ENCODE results near the gene ZFP62. TPM values are rescaled to one million over a fixed set of nuclear protein-coding genes. Genes with fewer than 3 reads are reported as not detected.
A peak's percentile ranks its signal among the peaks of the same experiment; 100 is the strongest.

Gene ZFP62
- total RNA-seq, 2 experiments from 2014 or later = 17.9 to 20.5 TPM

DNA sequence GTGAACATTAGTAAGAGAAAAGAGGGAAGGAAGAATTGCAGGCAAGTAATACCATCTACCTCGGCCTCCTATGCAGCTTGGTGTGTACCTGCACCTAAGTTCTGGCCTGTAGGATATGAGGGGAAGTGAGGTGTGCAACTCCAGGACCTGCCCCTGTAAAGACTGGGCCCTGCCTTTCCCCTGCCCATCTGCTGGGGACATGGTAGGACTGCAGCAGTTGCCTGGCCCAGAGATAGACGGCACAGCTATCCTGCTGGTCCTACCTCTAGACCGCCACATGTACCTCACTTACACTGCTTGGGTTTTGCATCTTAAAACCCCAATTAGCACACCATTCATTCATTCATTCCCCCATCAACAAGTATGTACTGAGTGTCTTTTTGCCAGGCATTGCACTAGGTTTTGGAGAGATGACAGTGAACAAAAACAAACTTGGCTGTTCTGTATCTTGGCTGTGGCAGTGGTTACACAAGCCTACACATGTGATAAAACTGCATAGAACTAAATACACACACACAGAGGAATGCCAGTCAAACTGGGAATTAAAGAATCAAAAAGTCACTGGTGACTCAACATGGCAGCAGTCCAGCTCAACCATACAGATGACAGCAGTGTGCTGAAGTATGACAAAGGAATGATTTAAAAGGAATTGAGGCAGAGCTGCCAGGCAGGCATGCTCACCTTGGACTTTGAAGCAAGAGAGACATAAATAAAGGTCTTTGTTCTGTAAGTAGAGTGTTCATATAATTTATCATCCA lies 35.1 kb downstream of the ZFP62 start:
- CTCF ChIA-PET = interaction anchor here (0.7 to 1.9 kb wide), 5 partner anchors 8 to 43 kb away, joined by 3 to 5 read pairs (median 4); no protein-coding TSS in a partner anchor
- H3K27ac Mint-ChIP-seq = peak overlapping the region; percentile 64
- intact Hi-C loops (cut with micrococcal nuclease) = loop anchor here (1.0 kb wide), 1 partner anchor 12 kb away; no protein-coding TSS in a partner anchor
- POLR2A ChIA-PET = interaction anchor here (1.5 to 2.4 kb wide), 4 partner anchors 10 to 26 kb away, joined by 4 to 11 read pairs (median 6); partner anchors contain the start of gene MGAT1
- peaks cover 20% of the 10 kb centered on the region for H3K36me3 Mint-ChIP-seq
- H3K9me3 Mint-ChIP-seq = peaks cover 7% of the 10 kb centered on the region
- H3K27me3 Mint-ChIP-seq = no peaks in the 10 kb centered on the region
- peak; percentile 79 for DNase-seq
- no peak overlapping the region for H3K4me3 Mint-ChIP-seq
- peaks cover 34% of the 10 kb centered on the region for H3K4me1 Mint-ChIP-seq (ENCODE audit: low read depth)

DNA sequence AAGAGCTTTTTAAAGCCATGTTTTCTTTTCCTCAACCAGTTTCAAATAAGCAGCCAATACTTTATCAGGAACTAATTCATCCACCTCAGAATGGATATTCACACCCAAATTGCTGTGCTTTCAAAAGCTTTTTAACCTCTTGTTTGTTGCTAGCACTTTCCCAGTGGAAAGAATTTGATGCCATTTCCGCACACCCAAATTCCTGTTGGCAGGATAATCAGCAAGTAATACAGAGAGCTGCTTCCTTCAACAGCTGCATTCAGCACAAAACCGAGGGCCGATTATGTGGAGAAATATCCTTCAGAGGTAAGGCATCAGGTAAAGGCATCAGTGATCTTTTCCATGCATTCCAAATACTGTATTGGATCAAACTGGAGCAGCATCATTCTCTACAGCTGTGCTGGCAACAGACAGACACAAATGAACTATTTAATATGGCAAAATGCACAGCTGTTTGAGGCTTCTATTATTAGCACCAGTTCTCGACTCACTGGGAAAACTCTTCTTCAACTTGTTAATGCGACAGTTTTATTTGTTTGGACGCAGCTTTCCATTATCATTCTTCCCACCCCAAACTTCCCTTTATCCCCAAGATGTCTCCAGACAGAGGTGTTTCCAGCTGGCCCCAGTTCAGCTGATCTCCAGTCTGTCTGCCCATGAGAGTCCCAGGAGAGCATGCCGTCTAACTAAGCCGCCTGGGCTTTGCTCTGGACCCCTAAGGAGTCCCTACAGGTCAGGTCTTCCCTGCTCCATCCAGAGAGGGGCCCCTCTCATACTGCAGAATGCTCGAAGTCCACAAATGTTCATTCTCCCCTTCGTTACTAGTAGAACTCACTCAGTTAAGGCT lies 36.2 kb downstream of the ZFP62 start:
- no peak overlapping the region for H3K4me3 Mint-ChIP-seq
- CTCF ChIA-PET = interaction anchor here (1.7 to 1.9 kb wide), 2 partner anchors 12 to 44 kb away, joined by 4 to 5 read pairs; no protein-coding TSS in a partner anchor

DNA sequence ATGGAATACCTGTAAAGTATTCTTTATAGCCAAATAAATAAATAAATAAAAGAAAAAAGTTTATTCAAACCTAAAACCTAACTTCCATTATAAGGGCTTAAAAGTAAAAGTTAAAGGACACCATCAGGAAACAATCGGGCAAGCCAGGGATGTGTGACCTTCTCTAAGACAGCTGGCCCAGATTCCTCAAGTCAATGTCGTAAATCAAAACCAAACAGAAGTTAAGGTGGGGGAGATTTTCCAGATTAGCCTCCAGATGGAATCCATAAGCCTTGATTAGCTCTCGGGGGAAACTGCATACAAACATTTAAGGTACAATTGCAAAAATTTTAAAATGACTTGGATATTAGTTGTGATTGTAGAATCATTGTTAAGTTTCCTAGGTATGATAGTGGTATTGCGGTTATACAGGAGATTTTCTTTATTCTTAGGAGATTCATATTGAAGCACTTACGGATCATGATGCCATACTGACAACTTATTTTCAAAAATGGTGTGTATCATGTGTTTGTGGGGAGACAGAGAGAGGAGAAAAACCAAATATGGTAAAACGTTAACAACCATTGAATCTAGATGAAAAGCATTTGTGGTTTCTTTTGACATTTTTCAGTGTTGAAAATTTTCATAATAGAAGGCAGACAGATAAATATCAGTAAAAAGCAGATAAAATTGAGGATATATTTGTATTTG lies 37.0 kb downstream of the ZFP62 start:
- H3K4me3 Mint-ChIP-seq = no peak overlapping the region
- DNase-seq = no peak
- intact Hi-C loops (cut with micrococcal nuclease) = no loop called here
- POLR2A ChIA-PET = no interaction called here
- peaks cover 24% of the 10 kb centered on the region for H3K4me1 Mint-ChIP-seq (ENCODE audit: low read depth)
- H3K9me3 Mint-ChIP-seq = no peaks in the 10 kb centered on the region
- no peaks in the 10 kb centered on the region for H3K27me3 Mint-ChIP-seq
- H3K27ac Mint-ChIP-seq = no peak overlapping the region
- H3K36me3 Mint-ChIP-seq = peaks cover 3% of the 10 kb centered on the region
- CTCF ChIA-PET = no interaction called here

More for the DNA sequence above, 36.2 kb downstream of the ZFP62 start:
- no peak for DNase-seq
- no peaks in the 10 kb centered on the region for H3K27me3 Mint-ChIP-seq
- POLR2A ChIA-PET = interaction anchor here (1.5 to 2.4 kb wide), 3 partner anchors 9 to 22 kb away, joined by 4 to 11 read pairs (median 8); partner anchors contain the start of gene MGAT1
- intact Hi-C loops (cut with micrococcal nuclease) = no loop called here
- H3K4me1 Mint-ChIP-seq (ENCODE audit: low read depth) = peaks cover 28% of the 10 kb centered on the region
- H3K36me3 Mint-ChIP-seq = peaks cover 10% of the 10 kb centered on the region
- peaks cover 4% of the 10 kb centered on the region for H3K9me3 Mint-ChIP-seq
- H3K27ac Mint-ChIP-seq = no peak overlapping the region

DNA sequence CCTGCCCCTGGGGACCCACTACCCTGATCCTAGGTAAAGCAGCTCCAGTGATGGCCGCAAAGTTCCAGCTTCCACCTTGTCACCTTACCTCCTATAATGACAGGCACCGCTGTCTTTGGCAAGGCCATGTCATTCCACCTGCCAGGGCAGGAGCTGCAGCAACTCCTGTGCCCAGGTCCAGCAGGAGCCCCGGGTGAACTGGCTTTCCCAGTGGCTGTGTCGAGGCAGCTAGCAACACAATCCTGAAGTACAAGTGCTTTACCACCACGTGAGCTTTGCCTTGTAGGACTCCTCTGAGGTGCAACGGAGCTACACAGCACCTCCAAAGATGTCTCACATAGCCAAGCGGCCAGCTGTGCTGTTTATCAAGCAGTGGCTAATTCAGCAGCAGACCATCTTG lies 37.7 kb downstream of the ZFP62 start:
- H3K27me3 Mint-ChIP-seq = no peaks in the 10 kb centered on the region
- CTCF ChIA-PET = no interaction called here
- no peak for DNase-seq

DNA sequence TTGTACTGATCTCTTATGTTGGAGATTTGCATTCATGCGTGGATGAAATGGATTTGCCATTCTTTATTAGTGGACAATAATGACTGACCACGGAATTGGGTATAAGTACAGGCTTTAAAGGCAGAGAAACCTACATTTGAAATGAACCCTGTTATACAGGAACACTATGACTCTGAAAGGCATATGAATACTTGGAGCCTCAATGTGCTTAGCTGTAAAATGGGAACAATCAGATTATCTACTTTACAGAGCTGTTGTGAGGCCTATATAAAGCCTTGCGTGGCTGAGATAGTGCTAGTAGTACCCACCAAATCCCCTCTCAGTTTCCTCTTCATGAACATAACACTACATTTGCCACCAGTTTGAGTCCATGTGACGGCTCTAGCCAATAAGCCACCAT lies 39.5 kb downstream of the ZFP62 start:
- Mint-ChIP-seq H3K4me1 (ENCODE audit: low read depth) (peaks cover 37% of the 10 kb centered on the region), H3K4me3 (no peak overlapping the region), H3K27ac (no peak overlapping the region), H3K9me3 (no peaks in the 10 kb centered on the region), H3K36me3 (no peaks in the 10 kb centered on the region), H3K27me3 (no peaks in the 10 kb centered on the region)
- ChIA-PET POLR2A (interaction anchor here (0.7 kb wide), 1 partner anchor 11 kb away, joined by 3 read pairs; no protein-coding TSS in a partner anchor), CTCF (interaction anchor here (1.0 kb wide), 1 partner anchor 9 kb away, joined by 3 read pairs; no protein-coding TSS in a partner anchor)
- intact Hi-C loops (cut with micrococcal nuclease) = no loop called here
- DNase-seq = no peak

More for the DNA sequence above, 37.7 kb downstream of the ZFP62 start:
- no peaks in the 10 kb centered on the region for H3K9me3 Mint-ChIP-seq
- intact Hi-C loops (cut with micrococcal nuclease) = no loop called here
- POLR2A ChIA-PET = no interaction called here
- peaks cover 24% of the 10 kb centered on the region for H3K4me1 Mint-ChIP-seq (ENCODE audit: low read depth)
- no peaks in the 10 kb centered on the region for H3K36me3 Mint-ChIP-seq
- H3K4me3 Mint-ChIP-seq = no peak overlapping the region
- no peak overlapping the region for H3K27ac Mint-ChIP-seq

DNA sequence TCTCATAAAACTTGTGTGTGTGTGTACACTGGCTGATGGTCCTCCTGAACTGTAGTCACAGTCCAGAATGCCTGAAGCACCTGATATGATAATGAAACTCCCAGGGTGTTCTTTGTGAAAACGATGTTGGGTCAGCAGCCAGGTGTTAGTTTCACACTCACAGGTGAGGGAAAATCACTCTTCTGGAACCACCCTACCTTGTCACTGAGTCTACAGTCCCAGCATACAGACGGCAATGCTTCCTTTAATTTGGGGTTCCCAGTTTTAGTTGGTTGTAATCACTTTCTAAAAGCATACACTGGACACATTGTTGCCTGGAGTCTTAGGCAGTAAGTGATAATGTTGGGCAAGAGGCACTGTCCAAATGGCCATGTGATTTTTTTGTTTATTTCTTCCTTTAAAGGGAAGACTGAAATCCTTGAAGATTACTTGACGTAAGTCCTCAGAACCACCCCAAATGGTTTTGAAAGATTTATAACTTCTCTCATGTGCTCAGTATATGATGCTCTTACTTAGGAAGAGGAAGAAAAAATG lies 40.2 kb downstream of the ZFP62 start:
- no peaks in the 10 kb centered on the region for H3K36me3 Mint-ChIP-seq
- H3K4me3 Mint-ChIP-seq = no peak overlapping the region
- peaks cover 33% of the 10 kb centered on the region for H3K4me1 Mint-ChIP-seq (ENCODE audit: low read depth)
- intact Hi-C loops (cut with micrococcal nuclease) = no loop called here
- no peaks in the 10 kb centered on the region for H3K9me3 Mint-ChIP-seq
- DNase-seq = no peak
- CTCF ChIA-PET = interaction anchor here (1.0 kb wide), 1 partner anchor 9 kb away, joined by 3 read pairs; no protein-coding TSS in a partner anchor
- POLR2A ChIA-PET = interaction anchor here (0.7 kb wide), 1 partner anchor 11 kb away, joined by 3 read pairs; no protein-coding TSS in a partner anchor
- no peak overlapping the region for H3K27ac Mint-ChIP-seq
- no peaks in the 10 kb centered on the region for H3K27me3 Mint-ChIP-seq

DNA sequence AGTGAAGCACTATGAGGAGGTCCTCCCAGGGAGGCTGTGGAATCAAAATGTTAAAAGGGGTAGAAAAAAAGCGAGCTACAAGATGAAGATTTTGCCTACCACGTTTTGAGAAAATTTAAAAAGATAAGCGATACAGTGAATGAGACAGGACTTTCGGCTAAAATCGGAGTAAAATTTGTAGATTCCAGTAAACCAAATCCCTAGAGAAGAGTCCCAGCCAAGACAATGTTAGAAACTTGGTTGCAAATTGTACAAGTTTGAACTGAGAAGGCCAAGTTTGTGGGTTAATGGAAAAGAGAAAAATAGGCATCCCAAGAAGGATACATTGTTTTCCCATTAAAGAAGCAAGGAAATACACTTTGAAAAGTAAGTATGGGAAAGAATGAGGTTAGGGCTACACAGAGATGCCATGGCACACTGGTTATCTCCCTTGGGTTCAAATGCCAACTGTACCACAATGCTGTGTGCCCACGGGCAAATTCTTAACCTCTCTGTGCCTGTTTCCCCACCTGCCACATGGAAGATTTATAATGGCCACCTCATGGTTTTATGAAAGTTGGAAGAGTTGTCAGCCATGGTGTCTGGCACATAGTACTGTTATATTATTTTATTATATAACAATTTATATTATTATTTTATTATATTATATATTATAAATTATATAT lies 42.3 kb downstream of the ZFP62 start:
- Mint-ChIP-seq H3K9me3 (no peaks in the 10 kb centered on the region), H3K4me3 (no peak overlapping the region), H3K4me1 (ENCODE audit: low read depth) (peaks cover 32% of the 10 kb centered on the region), H3K36me3 (no peaks in the 10 kb centered on the region), H3K27ac (peak overlapping the region; percentile 21), H3K27me3 (no peaks in the 10 kb centered on the region)
- ChIA-PET CTCF (interaction anchor here (1.1 to 1.8 kb wide), 2 partner anchors 8 to 12 kb away, joined by 3 to 5 read pairs; no protein-coding TSS in a partner anchor), POLR2A (no interaction called here)
- DNase-seq = no peak
- intact Hi-C loops (cut with micrococcal nuclease) = no loop called here

DNA sequence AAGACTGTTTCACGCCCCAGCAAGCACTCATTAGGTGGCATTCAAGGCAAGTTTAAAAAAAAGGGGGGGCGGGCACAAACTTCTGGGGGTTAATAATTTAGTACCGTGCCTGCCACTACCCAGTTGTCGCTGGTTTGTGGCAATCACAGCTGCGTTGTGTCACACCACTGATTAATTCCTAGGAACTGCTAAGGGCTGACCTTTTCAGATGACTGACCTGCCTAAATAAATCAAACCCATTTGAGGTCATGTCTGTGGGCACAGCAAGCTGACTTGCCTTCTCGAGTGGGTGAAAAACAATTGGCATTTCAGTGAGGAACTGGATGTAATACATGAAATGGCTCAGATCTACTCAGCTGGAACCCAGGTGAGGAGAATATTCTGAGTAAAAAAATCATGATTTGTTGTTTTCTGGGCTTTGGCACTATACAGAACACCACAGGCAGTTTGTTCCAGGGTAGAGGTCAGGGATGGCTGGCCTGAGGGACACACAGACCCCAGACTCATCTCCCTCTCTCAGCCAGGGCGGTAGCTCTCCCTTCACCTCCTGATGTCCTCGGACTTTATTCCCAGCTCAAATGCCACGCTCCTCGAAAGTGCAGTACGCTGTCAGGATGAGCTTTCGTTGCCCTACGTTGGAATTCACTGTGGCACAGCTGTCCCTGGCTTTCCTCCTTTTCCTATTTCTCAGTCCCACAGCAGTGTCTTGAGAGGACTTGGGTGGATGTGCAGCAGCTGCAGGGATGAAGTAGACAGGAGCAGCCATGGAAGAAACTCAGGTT lies 43.0 kb downstream of the ZFP62 start:
- peaks cover 40% of the 10 kb centered on the region for H3K4me1 Mint-ChIP-seq (ENCODE audit: low read depth)
- no peak overlapping the region for H3K27ac Mint-ChIP-seq
- H3K36me3 Mint-ChIP-seq = no peaks in the 10 kb centered on the region
- no peak for DNase-seq
- no peaks in the 10 kb centered on the region for H3K9me3 Mint-ChIP-seq
- CTCF ChIA-PET = interaction anchor here (1.1 to 1.8 kb wide), 3 partner anchors 8 to 13 kb away, joined by 3 to 7 read pairs (median 5); no protein-coding TSS in a partner anchor
- POLR2A ChIA-PET = interaction anchor here (1.9 kb wide), 1 partner anchor 12 kb away, joined by 7 read pairs; no protein-coding TSS in a partner anchor
- no peaks in the 10 kb centered on the region for H3K27me3 Mint-ChIP-seq
- intact Hi-C loops (cut with micrococcal nuclease) = loop anchor here (1.0 kb wide), 1 partner anchor 9 kb away; no protein-coding TSS in a partner anchor
- H3K4me3 Mint-ChIP-seq = no peak overlapping the region

DNA sequence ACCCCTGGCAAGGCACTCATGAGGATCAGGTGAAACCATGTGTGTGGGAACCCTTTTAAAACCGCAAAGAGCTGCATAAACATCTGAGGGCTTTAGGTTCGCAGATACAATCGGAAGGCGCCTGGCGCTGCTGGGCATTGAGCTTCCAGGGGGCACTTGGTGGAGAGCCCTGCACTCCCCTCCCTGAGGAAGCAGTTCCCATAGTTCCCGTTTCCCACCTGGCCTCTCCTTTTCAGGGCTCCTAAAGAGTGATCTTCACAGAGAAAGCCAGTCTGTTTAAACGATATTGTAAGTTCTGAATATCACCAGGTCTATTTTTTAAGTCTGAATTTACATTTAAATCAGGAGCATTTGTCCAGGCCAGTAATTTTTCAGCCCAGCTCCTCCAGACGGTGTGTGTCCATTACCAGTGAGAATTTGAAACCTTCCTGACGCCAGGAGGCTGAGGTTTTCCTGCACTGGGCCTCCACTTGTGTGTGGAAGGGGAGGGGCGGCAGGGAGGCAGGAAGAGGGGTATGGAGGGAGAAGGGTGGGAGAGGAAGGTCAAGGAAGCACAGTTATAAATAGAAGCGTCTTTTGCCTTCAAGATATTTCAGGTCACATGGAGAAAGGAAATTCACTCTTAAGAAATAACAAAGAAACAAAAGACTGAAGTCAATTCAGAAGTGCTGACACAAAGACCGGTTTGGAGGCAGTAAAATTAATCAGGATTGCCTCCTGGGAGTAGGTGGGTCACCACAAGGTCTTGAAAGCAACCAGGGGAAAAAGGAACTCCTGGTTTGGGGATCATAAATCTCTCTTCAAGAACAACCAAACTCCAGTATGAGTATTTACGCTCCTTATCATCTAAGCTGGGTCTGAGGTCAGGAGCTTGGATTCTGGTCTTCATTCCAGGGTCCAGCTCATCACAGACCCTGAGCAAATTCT lies 44.2 kb downstream of the ZFP62 start:
- Mint-ChIP-seq H3K4me3 (no peak overlapping the region), H3K27me3 (no peaks in the 10 kb centered on the region), H3K9me3 (no peaks in the 10 kb centered on the region), H3K36me3 (no peaks in the 10 kb centered on the region), H3K27ac (peak overlapping the region; percentile 10), H3K4me1 (ENCODE audit: low read depth) (peaks cover 47% of the 10 kb centered on the region)
- ChIA-PET POLR2A (interaction anchor here (1.1 to 1.9 kb wide), 3 partner anchors 9 to 14 kb away, joined by 4 to 7 read pairs (median 4); no protein-coding TSS in a partner anchor), CTCF (interaction anchor here (1.8 kb wide), 2 partner anchors 10 to 13 kb away, joined by 5 to 7 read pairs; no protein-coding TSS in a partner anchor)
- no peak for DNase-seq
- intact Hi-C loops (cut with micrococcal nuclease) = loop anchor here (1.0 kb wide), 1 partner anchor 8 kb away; no protein-coding TSS in a partner anchor
